Fibroblast of lung (primary cell): ENCODE data around the gene MFAP3.

Experiments
- EZH2 ChIP-seq: IDR thresholded peaks from 2 replicates; pipeline ENCODE4 v1.5.1; 2012; ENCODE audit warnings: low read length, control low read depth, mild to moderate bottlenecking; ENCODE audit errors: missing control alignments
- TF ChIP-seq, protein P1 (sequence below), 2 donors: IDR thresholded peaks in 1 of 2; conservative IDR thresholded peaks in 1 of 2; 1 replicate in 1 of 2; 2 replicates in 1 of 2; pipeline ENCODE4 v1.5.1; 2011 to 2012; ENCODE audit warnings: low read length in 2 of 2, control low read depth in 1 of 2, inconsistent platforms in 1 of 2, low read depth in 1 of 2, mild to moderate bottlenecking in 1 of 2

DNA sequence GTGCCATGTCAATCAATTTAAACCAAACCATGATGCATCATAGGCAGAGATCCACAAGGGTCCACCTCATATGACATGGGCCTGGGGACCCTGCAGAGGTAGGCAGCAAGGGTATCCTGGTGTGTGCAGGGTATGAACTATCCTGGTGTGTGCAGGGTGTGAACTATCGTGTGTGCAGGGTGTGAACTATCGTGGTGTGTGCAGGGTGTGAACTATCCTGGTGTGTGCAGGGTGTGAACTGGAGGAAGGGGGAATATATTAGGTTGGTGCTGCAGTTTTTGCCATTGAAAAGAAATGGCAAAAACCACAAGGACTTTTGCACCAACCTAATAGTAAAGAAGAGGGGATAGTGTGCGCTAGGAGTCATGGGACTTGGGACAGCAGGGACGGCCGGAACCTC lies 50.0 kb downstream of the MFAP3 start:
- TF ChIP-seq, protein P1, sequence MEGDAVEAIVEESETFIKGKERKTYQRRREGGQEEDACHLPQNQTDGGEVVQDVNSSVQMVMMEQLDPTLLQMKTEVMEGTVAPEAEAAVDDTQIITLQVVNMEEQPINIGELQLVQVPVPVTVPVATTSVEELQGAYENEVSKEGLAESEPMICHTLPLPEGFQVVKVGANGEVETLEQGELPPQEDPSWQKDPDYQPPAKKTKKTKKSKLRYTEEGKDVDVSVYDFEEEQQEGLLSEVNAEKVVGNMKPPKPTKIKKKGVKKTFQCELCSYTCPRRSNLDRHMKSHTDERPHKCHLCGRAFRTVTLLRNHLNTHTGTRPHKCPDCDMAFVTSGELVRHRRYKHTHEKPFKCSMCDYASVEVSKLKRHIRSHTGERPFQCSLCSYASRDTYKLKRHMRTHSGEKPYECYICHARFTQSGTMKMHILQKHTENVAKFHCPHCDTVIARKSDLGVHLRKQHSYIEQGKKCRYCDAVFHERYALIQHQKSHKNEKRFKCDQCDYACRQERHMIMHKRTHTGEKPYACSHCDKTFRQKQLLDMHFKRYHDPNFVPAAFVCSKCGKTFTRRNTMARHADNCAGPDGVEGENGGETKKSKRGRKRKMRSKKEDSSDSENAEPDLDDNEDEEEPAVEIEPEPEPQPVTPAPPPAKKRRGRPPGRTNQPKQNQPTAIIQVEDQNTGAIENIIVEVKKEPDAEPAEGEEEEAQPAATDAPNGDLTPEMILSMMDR (conservative IDR thresholded peaks at IDR 0.05 in 1 of 2, IDR thresholded peaks at IDR 0.05 in 1 of 2; ENCODE audit: low read depth in 1 of 2, low read length in 2 of 2), result no peak
- TF ChIP-seq EZH2, result no peak
